Pancreas (tissue), 10 donors: ENCODE measurements around the gene AOC1. TPM values are rescaled to one million over a fixed set of nuclear protein-coding genes. Genes with fewer than 3 reads are reported as not detected.
A peak's percentile ranks its signal among the peaks of the same experiment; 100 is the strongest.

Source experiments
- ATAC-seq, 4 donors: fragments of 200-7000 bp; cut with Tn5 transposase; one replicate each; pipeline versions ENCODE4 v1.8.0 to v1.9.1; 2020; ENCODE audit warnings: mild to moderate bottlenecking in 4 of 4, moderate library complexity in 4 of 4
- DNase-seq, 6 donors: peaks; one replicate each; pipeline ENCODE4 v3.0.0-alpha.2; 2020
- FAIRE-seq: peaks from 2 replicates; lab custom pipeline; 2012; peaks lifted over from hg19 to GRCh38; lab: Jason Lieb, UNC
- H3K27ac ChIP-seq, 4 donors: fragments of 200-600 bp; sonication (generic); 1 replicate in 3 of 4; 2 replicates in 1 of 4; pipeline versions ENCODE4 v1.5.0 to v1.8.0; 2020
- H3K27me3 ChIP-seq, 4 donors: fragments of 200-600 bp; one replicate each; pipeline ENCODE4 v1.8.0; 2021
- H3K36me3 ChIP-seq, 3 donors: fragments of 200-600 bp; sonication (generic) in 1 of 3; one replicate each; pipeline versions ENCODE4 v1.5.0 to v1.8.0; 2020 to 2021
- H3K4me1 ChIP-seq, 3 donors: fragments of 200-600 bp; one replicate each; pipeline ENCODE4 v1.8.0; 2021
- H3K4me3 ChIP-seq, 4 donors: fragments of 200-600 bp; sonication (generic) in 2 of 4; one replicate each; pipeline versions ENCODE4 v1.5.0 to v1.8.0; 2020 to 2021
- H3K9me3 ChIP-seq, 4 donors: fragments of 200-600 bp; one replicate each; pipeline ENCODE4 v1.8.0; 2021
- CTCF ChIP-seq, 4 donors: fragments of 200-600 bp; sonication (generic) in 3 of 4; IDR thresholded peaks; one replicate each; pipeline versions ENCODE4 v1.5.0 to v1.8.0; 2021; ENCODE audit warnings: antibody characterized with exemption in 4 of 4
- WGBS, 2 donors: extraction: QIAGEN DNeasy Blood & Tissue Kit; methylation state at CpG; one replicate each; pipeline ENCODE4 v1.1.7; 2013; 5-methylcytosine and 5-hydroxymethylcytosine counted together
- intact Hi-C, 3 donors: fragments of 100-400 bp; cut with DNase I; formaldehyde crosslinking; loops; one replicate each; pipeline versions ENCODE4 v1.11.1 to v1.14.2; 2022
- polyA plus RNA-seq, 2 donors: library from polyadenylated mRNA; stranded (reverse); fragments of 200-250 nt; gene quantifications; one replicate each; pipeline ENCODE4 v1.2.3, GENCODE V29; 2013
- total RNA-seq, 6 donors: library from RNA; stranded (reverse); fragmentation: NEBNext Ultra II Directional in 4 of 6; extraction: Animal tissue kit (Norgen Biotek cat#: 25700) in 4 of 6; gene quantifications; one replicate each; pipeline versions ENCODE4 v1.2.1 to v1.2.4, GENCODE V29; 2021 to 2023
- donor health status: healthy with polysubstance abuse.
- donor health status: DM: no; HTN: no; CAD: no; lungs with moderate emphysema.
- donor health status: DM: no; HTN: no; CAD: no.
- donor health status: control.
- donor health status: control.
- donor health status: Bipolar disorder and iron deficiency.
- donor health status: DM: yes; HTN: yes; CAD: no.
- donor health status: DM: no; HTN: no; CAD: no.
- donor health status: DM: no; HTN: no; CAD: no.
- donor health status: DM: yes; HTN: yes; CAD: no.

The AOC1 gene
- total and polyA plus RNA-seq, 8 donors: 0.12 to 7.1 (median 0.43) TPM

GRCh38 chr7:150896562-150897209 lies 44.4 kb downstream of the AOC1 start:
- Histone ChIP-seq H3K9me3 (no peaks in the 10 kb centered on the region), H3K36me3 (no peaks in the 10 kb centered on the region), H3K4me1 (no peaks in the 10 kb centered on the region), H3K4me3 (no peak overlapping the region), H3K27ac (no peak overlapping the region), H3K27me3 (no peaks in the 10 kb centered on the region)
- TF ChIP-seq CTCF (IDR thresholded peaks at IDR 0.05): no peak
- DNase-seq: no peak
- no peak for FAIRE-seq
- 30 to 57% methylated on average over 10 of the region's 10 CpGs for WGBS, 2 donors
- intact Hi-C loops: loop anchor here (5.0 to 10.0 kb wide), 2 partner anchors 91 to 98 kb away; partner anchors contain the start of gene NOS3 (in 1 of the 3)
- no peak for ATAC-seq

GRCh38 chr7:150897502-150898474 lies 45.5 kb downstream of the AOC1 start:
- Histone ChIP-seq H3K27me3 (no peaks in the 10 kb centered on the region), H3K9me3 (no peaks in the 10 kb centered on the region), H3K4me3 (no peak overlapping the region), H3K36me3 (no peaks in the 10 kb centered on the region), H3K4me1 (no peaks in the 10 kb centered on the region), H3K27ac (no peak overlapping the region)
- FAIRE-seq (no peak), ATAC-seq (peak in 2 of 4 donors; percentile 11 to 15), DNase-seq (no peak)
- 40 to 52% methylated on average over 22 of the region's 22 CpGs for WGBS, 2 donors
- TF ChIP-seq CTCF (IDR thresholded peaks at IDR 0.05): no peak
- intact Hi-C loops: loop anchor here (5.0 to 10.0 kb wide), 2 partner anchors 90 to 97 kb away; partner anchors contain the start of gene NOS3 (in 1 of the 3)

GRCh38 chr7:150898475-150899011 lies 46.2 kb downstream of the AOC1 start:
- ATAC-seq (peak; percentile 75 to 86 (median 82)), FAIRE-seq (no peak)

GRCh38 chr7:150900675-150901074 lies 48.4 kb downstream of the AOC1 start:
- Histone ChIP-seq H3K9me3 (no peaks in the 10 kb centered on the region), H3K36me3 (no peaks in the 10 kb centered on the region), H3K4me3 (no peak overlapping the region), H3K4me1 (peaks cover 0 to 6% (median 0%) of the 10 kb centered on the region in 3 donors), H3K27me3 (no peaks in the 10 kb centered on the region), H3K27ac (peak overlapping the region in 3 of 4 donors; percentile 51 to 63 (median 52))
- ATAC-seq: no peak
- TF ChIP-seq CTCF (IDR thresholded peaks at IDR 0.05): no peak
- no peak for DNase-seq
- no peak for FAIRE-seq
- intact Hi-C loops: no loop called here
- 76 to 80% methylated on average over 8 of the region's 8 CpGs for WGBS, 2 donors

More at GRCh38 chr7:150898475-150899011, 46.2 kb downstream of the AOC1 start:
- Histone ChIP-seq H3K9me3 (no peaks in the 10 kb centered on the region), H3K27ac (no peak overlapping the region), H3K4me1 (no peaks in the 10 kb centered on the region), H3K4me3 (no peak overlapping the region), H3K27me3 (no peaks in the 10 kb centered on the region), H3K36me3 (no peaks in the 10 kb centered on the region)
- WGBS, 2 donors: 10 to 11% methylated on average over 22 of the region's 22 CpGs
- intact Hi-C loops: loop anchor here (5.0 to 10.0 kb wide), 2 partner anchors 89 to 96 kb away; partner anchors contain the start of gene NOS3 (in 1 of the 3)
- DNase-seq: peak; percentile 54 to 94 (median 78)
- peak; percentile 87 to 94 (median 90) for TF ChIP-seq CTCF (IDR thresholded peaks at IDR 0.05)
